PC-9 (cell line): ENCODE measurements around the gene RALGPS1.

Experiments
- EZH2 ChIP-seq: fragments of 200-600 bp; sonication (generic); IDR thresholded peaks from 2 replicates; pipeline ENCODE4 v1.8.0; 2017; ENCODE audit warnings: antibody characterized with exemption, low read depth
- TF ChIP-seq, protein P1 (sequence below): fragments of 200-600 bp; sonication (generic); conservative IDR thresholded peaks from 2 replicates; pipeline ENCODE4 v1.6.1; 2017; ENCODE audit warnings: mixed run types, antibody characterized with exemption, mild to moderate bottlenecking, moderate library complexity

DNA sequence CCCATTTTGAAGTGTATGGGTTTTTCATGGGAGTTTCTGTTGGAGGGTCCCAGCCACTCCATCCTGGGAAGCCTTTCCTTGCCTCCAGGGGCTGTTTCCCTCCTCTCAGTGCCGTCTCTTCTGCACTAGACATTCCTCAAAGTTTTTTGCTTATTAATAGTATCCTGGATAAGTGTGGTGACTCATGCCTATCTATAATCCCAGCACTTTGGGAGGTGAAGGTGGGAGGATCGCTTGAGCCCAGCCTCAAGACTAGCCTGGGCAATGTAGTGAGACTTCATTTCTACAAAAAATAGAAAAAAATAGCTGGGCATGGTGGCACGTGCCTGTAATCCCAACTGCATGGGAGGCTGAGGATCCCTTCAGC, 43.1 kb downstream of the RALGPS1 start:
- TF ChIP-seq, protein P1, sequence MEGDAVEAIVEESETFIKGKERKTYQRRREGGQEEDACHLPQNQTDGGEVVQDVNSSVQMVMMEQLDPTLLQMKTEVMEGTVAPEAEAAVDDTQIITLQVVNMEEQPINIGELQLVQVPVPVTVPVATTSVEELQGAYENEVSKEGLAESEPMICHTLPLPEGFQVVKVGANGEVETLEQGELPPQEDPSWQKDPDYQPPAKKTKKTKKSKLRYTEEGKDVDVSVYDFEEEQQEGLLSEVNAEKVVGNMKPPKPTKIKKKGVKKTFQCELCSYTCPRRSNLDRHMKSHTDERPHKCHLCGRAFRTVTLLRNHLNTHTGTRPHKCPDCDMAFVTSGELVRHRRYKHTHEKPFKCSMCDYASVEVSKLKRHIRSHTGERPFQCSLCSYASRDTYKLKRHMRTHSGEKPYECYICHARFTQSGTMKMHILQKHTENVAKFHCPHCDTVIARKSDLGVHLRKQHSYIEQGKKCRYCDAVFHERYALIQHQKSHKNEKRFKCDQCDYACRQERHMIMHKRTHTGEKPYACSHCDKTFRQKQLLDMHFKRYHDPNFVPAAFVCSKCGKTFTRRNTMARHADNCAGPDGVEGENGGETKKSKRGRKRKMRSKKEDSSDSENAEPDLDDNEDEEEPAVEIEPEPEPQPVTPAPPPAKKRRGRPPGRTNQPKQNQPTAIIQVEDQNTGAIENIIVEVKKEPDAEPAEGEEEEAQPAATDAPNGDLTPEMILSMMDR, result no peak
- no peak for TF ChIP-seq EZH2
